NCI-H1694 treated with DMSO at 0.1 percent for 48 hours (cell line): ENCODE measurements around the gene PGBD5.
A peak's percentile ranks its signal among the peaks of the same experiment; 100 is the strongest.

ENCODE experiments used
- DNase-seq: peaks from one replicate; lab custom pipeline; 2025; lab: John Stamatoyannopoulos, UW

PGBD5 gene

GRCh38 chr1:230278871-230279582, 147.1 kb downstream of the PGBD5 start:
- DNase-seq, result no peak

- no peak for DNase-seq
Observed at GRCh38 chr1:230278376-230278775, 147.8 kb downstream of the PGBD5 start.

- DNase-seq, result no peak
Observed at GRCh38 chr1:230277201-230278025, 148.7 kb downstream of the PGBD5 start.

GRCh38 chr1:230276401-230276800, 149.7 kb downstream of the PGBD5 start:
- DNase-seq, result no peak

- DNase-seq, result no peak
Observed at GRCh38 chr1:230274254-230274653, 151.9 kb downstream of the PGBD5 start.

- no peak for DNase-seq
Observed at GRCh38 chr1:230273141-230273710, 152.9 kb downstream of the PGBD5 start.

GRCh38 chr1:230272557-230272956, 153.6 kb downstream of the PGBD5 start:
- no peak for DNase-seq

- no peak for DNase-seq
Observed at GRCh38 chr1:230271300-230272035, 154.7 kb downstream of the PGBD5 start.

- peak; percentile 7 for DNase-seq
Observed at GRCh38 chr1:230270559-230271281, 155.4 kb downstream of the PGBD5 start.

GRCh38 chr1:230270185-230270558, 156.0 kb downstream of the PGBD5 start:
- DNase-seq, result no peak

GRCh38 chr1:230268371-230269170, 157.6 kb downstream of the PGBD5 start:
- DNase-seq, result peak; percentile 79

GRCh38 chr1:230267338-230268065, 158.6 kb downstream of the PGBD5 start:
- no peak for DNase-seq

GRCh38 chr1:230266456-230266855, 159.7 kb downstream of the PGBD5 start:
- DNase-seq, result no peak

GRCh38 chr1:230265200-230266115, 160.7 kb downstream of the PGBD5 start:
- no peak for DNase-seq
